Measurements from ENCODE around the gene HIPK1.
"Not testable (repeated sequence)": the region's sequence is repeated elsewhere in the genome, so short reads cannot be mapped to it uniquely, and the experiment has no call there.

HIPK1 gene

DNA sequence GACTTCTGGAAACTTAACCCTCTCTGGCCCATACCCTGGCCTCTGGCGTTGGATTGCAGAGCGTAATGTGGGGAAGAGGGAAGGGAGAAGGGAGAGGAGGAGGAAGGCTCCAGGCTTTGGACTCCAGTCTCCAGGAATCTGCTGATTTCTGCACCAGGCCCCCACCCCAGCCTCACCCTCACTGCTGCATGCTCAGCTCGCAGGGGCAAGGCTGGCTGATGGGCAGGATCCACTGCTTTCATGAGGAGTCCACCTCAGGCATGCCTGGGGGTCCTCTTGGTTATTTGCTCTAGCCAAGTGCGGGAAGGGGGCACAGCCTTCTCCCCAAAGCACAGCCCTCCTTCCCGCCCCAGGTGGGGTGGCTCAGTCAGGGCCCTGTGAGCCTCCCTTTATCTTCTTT lies 53.8 kb downstream of the HIPK1 start:
- DNase-seq (ENCODE audit: low read depth), result no peak

DNA sequence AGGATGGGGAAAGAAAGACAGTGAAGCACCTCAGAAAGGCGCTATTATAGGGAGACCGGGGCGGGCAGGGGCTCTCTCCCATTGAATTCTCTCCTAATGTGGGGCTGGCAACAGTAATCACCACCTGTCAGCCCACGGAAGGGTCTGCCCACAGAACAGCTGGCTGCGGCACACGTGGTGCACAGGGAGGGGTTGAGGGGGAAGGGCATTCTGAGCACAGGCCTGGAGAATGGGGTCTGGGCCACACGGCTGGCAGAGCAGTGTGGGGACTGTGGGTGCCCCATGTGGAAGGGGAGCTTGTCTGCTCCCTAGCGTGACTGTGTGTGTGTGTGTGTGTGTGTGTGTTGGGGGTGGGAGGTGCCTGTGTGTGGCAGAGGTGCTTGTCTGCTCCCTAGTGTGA lies 54.3 kb downstream of the HIPK1 start:
- DNase-seq (ENCODE audit: low read depth), result no peak

DNA sequence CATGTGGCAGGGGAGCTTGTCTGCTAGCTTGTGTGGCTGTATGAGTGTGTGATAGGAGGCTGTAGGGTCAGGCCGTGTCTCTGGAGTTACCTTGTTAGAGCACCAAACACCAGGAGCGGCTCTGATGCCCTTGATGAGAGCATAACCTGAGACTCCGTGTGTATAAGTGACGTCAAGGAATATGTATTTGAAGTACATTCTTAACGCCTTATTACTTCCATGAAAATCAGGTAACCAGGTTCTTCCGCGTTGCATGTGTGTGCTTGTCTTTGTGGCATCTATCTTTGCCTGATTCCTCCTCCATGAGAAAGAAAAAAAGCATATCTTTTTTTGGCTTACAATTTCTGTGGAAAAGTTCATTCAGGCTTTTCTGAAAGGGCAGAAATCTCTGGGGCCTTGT lies 54.7 kb downstream of the HIPK1 start:
- DNase-seq (ENCODE audit: low read depth), result no peak

DNA sequence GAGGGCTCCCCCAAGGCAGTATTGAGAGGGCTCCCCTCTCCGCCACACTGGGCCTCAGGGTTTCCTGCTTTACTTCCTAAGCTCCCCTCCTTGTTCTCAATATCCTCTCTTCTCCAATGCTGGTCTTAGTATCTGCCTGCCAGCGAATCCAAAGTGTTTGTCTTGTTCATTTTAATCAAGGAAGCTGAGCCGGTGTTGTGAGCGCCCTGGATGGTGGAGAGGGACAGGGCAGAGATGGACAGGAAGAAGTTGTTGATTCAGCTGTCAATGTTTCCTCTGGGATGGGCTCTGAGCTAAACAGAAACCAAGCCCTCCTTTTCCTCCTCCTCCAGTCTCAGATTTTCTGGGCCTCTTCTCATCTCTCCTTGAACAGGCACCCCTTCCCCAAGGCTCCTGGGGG lies 55.6 kb downstream of the HIPK1 start:
- no peak for DNase-seq (ENCODE audit: low read depth)

DNA sequence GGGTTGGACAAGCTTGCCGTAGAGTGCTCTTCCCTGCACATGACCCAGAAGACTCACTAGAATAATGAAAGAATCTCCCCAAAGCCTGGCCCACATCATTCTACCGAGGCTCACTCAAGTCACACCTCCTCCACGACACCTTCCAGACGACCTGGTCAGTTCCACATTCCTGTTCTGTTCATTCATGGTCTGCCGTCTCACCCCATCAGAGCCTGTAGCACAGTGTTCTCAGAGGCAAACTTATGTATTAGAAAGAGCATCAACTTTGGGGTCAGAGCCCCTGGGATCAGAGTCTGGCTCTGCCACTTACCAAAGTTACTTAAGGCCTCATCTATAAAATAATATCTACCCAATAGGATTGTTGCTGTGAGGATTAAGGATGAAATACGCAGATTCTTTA lies 57.7 kb downstream of the HIPK1 start:
- no peak for DNase-seq (ENCODE audit: low read depth)

DNA sequence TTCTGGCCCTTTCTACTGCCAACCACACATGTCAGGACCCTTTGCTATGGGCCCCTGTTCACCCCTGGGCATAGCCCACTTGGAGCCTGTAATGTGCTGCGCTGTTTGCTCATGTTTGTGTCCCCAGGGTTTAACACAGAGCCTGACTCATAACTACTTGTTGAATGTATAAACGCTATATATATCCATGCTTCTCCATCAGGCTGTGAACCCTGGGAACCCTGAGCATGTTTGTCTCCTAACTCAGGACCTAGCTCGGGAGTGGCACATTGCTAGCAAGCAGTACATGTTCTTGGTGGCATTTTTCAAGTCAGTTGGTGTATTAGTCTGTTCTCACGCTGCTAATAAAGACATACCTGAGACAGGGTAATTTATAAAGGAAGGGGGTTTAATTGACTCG lies 58.1 kb downstream of the HIPK1 start:
- no peak for DNase-seq (ENCODE audit: low read depth)

DNA sequence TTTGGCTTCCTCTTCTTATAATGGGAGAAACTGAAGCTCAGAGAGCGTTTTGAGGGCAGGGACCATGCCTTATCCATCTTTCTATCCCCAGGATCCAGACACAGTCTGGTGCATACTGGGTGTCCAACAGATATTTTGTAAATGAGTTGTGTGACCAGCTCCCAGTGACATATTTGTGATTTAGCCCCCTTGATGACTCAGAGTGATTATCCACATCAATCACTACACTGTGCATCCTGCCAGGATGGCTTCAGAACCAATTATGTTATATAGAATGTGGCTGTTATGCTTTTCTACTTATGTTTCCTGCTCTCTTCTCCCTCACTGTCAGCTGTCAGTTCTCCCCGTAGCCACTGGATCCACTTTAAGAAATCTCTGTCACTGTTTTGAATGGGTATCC lies 61.4 kb downstream of the HIPK1 start:
- DNase-seq (ENCODE audit: low read depth), result no peak

DNA sequence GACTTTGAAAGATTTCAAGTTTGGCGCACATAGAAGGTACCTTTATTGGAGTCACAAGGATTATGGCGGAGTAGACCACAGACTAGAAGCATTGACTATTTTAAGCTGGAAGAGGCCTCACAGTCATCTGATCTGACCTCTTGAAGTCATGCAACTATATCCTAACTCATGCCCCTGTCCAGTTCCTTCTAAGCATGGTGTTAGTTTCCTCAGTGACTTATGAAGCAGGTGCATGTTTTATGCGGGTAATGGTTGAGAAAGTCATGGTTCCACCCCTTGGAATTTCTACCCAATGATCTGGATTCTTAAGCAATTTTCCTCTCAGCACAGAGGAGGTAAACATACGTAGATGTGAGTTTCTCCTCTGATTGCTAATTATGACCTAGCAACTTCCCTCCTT lies 61.8 kb downstream of the HIPK1 start:
- no peak for DNase-seq (ENCODE audit: low read depth)

DNA sequence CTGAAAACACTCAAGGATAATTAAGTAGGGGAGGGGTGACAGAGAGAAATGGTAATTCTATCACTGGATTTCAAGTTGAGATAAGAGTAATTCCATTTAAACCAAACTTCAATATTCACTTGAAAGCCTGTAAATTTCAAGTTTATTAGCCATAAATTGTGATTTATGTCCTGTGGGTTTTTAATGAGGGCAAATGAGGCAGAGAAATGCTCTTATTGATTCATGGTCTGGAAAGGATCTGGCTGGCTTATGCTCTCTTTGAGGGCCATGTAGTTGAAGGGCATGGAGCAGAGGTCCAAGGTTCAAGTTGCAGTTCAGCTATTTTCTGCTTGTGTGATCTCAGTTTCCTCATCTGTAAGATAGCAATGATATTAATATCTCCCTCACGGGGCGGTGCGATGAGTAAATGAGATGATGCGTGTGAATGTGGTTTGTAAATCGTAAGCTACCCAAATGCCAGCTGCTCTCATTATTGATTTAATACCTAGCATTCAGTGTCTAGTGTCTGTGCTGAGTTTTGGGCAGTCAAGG lies 62.4 kb downstream of the HIPK1 start:
- no peak for DNase-seq (ENCODE audit: low read depth)

DNA sequence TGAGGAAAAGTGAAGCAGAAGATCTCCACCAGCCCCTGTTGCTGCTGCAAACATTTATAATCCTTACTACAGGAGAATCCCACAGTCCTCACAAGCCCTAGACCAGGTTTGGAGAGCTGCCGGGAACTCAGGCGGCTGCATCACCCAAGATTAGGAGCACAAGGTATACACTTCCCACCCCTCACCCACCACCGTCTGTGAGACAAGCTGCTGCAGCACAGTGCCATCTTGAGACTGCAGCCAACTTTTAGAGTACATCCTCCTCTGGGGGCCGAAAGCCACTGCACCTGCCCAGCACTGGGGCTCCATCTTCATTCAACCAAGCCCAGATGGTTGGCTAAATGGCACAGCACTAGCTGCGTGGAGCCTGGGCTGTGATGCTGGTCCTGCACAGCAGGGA lies 63.9 kb downstream of the HIPK1 start:
- no peak for DNase-seq (ENCODE audit: low read depth)

DNA sequence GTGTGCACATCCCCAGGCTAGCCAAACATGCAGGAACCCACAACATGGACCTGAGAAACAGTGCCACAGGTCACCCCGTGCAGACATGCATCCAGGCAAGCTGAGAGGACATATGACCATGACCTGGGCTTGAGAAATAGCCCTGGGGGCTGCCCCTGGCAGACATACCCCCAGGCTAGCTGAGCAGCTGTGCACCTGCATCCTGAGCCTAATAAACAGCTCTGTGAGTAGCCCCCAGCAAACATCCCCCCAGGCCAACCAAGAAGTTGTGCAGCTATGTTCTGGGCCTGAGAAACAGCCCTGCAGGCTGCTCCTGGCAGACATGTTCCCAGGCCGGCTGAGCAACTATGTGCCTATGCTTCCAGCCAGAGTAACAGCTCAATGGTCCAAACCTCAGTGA lies 64.6 kb downstream of the HIPK1 start:
- DNase-seq (ENCODE audit: low read depth), result no peak

DNA sequence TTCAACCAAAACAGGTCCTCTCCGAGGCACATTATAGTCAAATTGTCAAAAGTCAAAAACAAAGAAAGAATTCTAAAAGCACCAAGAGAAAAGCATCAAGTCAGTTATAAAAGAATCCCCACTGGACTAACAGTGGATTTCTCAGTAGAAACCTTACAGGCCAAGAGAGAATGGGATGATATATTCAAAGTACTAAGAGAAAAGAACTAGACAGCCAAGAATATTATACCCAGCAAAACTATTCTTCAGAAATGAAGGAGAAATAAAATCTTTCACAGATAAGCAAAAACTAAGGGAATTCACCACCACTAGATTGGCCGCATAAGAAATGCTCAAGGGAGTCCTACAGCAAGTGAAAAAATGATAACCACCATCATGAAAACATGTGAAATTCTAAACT lies 66.3 kb downstream of the HIPK1 start:
- DNase-seq (ENCODE audit: low read depth), result no peak

DNA sequence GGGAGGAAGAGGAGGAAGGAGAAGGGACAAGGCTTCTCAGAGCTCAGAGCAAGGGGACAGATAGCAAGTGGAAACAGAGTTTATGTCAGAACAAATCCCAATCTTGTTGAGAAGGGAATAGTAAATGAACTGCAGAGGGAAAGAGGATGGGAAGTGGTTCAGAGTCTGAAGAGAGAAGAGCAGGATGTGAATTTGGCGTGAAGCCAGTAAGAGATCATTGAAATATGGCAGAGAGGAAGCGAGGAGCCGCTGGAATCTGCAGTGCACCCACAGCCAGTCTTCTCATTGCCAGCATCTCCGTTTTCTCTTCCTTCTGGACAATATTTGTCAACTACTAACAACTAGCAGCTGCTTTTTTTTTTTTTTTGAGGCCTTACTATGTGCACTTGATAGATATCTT lies 69.2 kb downstream of the HIPK1 start:
- DNase-seq (ENCODE audit: low read depth), result no peak

DNA sequence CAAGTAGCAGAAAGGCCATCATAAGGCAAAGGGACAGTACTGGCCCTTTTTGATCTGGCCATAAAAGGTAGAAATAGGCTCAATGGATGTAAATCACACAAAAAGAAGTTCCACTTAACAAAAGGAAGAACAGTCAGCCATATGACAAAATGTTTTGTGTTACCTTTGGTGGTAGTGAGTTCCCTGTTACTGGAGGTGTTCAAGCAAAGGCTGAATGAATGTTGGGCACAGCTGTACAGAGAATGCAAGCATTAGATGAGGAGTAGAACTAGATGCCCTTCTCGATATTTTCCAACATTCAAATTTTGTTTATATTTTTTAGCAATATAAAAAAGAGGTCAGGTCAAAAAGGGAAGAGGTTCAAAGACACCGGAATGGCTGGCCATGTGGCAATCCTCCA lies 70.1 kb downstream of the HIPK1 start:
- no peak for DNase-seq (ENCODE audit: low read depth)

DNA sequence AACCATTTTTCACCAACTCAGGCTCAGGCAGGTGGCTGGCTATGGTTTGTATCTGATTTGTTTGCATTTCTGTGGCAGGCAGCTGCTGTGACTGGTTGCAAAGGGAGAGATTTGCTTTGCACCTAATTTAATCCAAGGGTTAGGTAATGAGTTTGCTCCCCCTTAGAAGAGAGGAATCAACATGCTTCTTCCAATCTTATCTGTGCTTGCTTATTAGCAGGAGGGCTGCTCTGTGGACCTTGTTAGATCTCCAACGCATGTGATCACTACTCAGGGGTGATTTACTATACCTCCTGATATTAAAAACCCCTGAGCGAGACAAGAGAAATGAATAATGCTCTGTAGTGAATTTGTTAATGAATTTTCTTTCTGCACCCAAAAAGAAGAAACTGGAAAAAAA lies 70.7 kb downstream of the HIPK1 start:
- DNase-seq (ENCODE audit: low read depth), result no peak

DNA sequence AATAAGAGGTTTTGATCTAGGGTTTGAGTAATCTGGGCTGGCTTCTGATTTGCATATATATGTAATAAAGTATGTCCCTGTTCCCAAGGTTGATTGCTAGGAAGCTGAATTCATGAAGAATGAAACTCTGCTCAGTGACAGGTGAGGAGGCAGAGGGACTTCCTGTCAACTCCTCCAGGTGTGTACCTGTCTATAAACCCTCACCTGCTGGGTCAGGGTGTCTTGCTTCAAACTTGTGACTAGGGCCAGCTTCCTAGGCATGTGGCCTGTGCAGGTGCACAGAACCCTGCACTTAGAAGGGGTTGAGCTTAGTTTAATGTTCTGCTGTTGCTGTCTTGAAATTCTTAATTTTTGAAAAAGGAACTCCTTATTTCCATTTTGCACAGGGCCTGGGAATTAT lies 71.3 kb downstream of the HIPK1 start:
- DNase-seq (ENCODE audit: low read depth), result no peak

DNA sequence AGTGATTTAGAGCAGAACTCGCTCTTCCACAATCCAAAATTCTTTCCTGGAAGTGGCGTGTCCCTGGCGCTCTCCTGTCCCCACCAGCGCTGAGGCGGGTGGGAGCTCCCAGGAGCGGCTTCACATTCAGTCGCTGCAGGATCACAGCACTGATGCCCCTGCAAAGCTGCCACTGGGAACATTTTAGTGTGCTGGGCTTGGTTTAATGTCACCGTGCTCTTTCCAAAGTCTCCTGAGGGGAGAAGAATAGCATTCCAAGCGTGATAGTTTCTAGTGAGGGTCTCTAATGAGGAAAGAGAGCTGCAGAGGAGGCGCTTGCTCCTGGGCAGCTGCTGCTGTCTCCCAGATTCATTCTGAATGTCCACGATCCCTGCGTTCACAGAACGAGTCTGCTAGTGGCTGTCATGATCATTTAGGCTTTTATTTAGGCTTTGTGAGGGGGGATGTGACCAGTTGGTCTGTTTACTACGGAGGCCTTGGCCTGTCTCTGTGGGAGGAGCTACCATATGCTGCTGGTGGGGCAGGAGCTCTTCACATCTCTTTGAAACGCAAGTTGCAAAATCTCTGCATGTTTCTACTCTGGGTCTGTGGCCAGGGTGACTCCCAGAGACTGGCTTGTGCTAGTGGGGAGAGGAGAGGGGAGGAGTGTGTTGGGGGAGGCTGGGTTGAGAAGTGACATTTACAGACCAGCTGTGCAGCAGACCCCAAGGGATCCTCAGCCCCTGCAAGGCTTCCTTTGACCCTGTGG lies 73.5 kb downstream of the HIPK1 start:
- no peak for DNase-seq (ENCODE audit: low read depth)

DNA sequence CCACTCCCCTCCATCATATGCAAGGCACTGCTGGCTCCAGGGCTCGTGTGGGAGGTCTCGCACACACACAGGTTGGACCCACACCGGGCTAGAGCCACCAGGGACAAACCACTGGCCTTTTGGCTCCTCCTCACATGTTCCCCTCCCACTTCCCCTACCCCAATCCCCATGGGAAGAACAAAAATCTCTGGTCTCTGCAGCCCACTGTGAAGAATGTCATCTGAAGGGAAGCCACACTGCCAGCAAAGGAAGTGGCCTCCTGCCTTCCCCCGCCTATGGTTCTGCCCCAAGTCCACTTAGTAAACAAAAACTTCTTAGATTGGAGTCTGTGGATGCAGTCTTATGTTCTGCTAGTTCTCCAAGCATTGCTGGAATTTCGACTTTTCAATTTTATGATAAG lies 74.3 kb downstream of the HIPK1 start:
- DNase-seq (ENCODE audit: low read depth), result no peak

DNA sequence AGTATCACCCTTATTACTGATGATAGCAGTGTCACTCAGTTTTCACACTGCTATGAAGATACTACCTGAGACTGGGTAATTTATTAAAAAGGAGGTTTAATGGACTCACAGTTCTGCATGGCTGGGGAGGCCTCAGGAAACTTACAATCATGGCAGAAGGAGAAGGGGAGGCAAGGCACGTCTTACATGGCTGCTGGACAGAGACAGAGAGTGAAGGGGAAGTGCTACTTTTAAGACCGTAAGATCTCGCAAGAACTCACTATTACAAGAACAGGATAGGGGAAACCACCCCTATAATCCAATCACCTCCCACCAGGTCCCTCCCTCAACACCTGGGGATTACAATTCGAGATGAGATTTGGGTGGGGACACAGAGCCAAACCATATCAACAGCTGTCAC lies 77.7 kb downstream of the HIPK1 start:
- not testable (repeated sequence) for DNase-seq (ENCODE audit: low read depth)

DNA sequence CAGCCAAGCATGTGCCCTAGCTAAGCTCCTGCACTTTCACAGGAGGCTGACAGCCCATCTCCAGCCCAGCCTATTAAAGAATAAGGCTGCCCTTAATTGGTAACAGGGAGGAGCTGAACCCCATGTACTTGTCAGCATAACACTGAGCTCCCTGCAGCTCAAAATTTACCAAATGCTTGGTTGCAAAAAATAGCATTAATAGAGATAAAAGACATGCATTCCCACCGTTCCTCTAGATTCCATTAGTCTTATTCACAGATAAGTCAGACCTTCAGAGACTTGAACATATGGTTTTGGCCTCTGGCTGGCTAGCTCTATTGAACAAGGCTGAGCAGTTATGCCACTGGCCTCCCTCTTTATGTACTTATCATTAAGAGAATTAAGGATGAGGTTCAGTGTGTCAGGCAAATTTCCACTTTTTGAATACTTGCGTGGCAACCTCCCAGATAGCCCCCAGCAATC lies 79.4 kb downstream of the HIPK1 start:
- DNase-seq (ENCODE audit: low read depth), result no peak

DNA sequence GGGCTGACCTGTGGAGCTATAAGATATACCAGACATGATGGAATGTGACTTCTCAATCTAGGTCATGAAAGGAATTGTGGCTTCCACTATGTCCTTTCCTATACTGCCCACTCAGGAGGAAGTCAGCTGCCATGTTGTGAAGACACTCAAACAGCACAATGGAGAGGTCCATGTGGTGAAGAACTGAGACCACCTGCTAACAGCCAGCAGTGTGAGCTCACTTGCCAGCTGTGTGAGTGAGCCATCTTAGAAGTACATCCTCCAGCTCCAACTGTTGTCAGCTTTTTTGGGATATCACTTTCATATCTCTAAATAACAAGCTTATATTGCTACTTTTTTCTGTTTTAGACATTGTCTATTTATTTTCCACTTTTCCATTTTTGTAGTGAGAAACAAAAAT lies 79.9 kb downstream of the HIPK1 start:
- DNase-seq (ENCODE audit: low read depth), result no peak

DNA sequence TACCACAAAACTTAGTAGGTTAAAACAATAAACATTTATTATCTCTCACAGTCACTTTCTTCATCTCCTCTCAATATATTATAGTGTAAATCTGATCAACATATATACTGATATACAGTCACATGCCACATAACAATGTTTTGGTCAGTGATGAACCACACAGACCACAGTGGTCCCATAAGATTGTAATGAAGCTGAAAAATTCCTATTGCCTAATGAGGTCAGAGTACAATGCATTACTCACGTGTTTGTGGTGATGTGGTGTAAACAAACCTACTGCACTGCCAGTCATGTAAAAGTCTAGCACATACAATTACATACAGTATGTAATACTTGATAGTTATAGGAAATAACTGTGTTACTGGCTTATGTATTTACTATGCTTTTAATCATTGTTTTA lies 80.3 kb downstream of the HIPK1 start:
- no peak for DNase-seq (ENCODE audit: low read depth)

DNA sequence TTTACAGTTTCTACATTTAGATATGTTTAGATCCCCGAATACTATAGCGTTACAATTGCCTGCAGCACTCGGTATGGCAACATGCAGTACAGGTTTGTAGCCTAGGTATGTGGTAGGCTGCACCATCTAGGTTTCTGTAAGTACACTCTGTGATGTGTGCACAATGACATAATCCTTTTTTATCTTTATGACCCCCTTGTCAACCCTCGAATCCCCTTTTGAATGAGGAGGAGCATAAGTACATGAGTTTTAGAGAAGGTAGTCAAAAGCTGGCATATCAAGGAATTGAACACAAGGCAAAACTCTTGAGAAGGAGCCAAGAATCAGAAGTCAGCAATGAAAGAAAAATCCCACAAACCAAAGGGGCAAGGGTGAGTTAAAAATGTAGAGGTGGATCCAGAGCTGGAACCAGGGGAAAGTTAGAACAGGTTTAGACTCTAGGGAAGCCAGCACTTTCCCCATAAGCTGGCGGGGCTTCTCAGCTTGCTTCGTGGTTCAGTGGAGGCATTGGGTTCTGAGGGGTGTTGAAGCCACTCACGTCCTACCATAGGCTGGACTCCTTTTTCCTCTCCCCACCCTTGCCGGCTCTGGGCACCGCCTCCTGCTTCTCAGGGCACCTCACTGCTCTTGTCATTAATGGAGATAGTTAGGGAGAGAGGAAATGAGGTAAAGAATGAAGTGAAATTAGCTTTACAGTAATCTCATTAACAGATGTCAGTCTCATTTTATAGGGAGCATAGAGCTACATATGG lies 81.5 kb downstream of the HIPK1 start:
- no peak for DNase-seq (ENCODE audit: low read depth)

DNA sequence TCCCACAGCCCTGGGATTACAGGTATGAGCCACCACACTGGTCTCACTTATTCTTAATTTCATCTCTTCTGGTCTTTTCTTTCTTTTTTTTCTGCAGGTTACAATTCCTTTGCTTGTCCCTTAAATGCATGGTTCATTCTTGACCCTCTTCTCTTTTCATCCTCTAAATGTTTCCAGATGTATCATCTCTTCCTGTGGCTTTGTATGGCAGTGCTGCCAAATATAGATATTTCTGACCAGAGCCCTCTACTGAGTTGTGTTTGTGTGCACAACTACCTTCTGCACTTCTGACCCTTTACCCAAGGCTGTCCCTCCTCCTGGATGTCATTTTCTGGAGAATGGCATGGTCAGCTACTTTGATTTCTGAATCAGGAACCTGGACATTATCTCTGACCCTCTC lies 82.7 kb downstream of the HIPK1 start:
- no peak for DNase-seq (ENCODE audit: low read depth)
